HepG2 (cell line): ENCODE measurements around the gene PBX2. TPM values are rescaled to one million over a fixed set of nuclear protein-coding genes. Genes with fewer than 3 reads are reported as not detected.
"Not testable (repeated sequence)": the region's sequence is repeated elsewhere in the genome, so short reads cannot be mapped to it uniquely, and the experiment has no call there.

Experiments
- ATAC-seq: fragments of 200-7000 bp; cut with Tn5 transposase; 3 replicates; pipeline ENCODE4 v1.9.1; 2020; ENCODE audit warnings: mild to moderate bottlenecking, moderate library complexity
- BruUV-seq: library from RNA; stranded (reverse); fragments of 400-500 nt; replicated peaks from 2 replicates; lab custom pipeline; 2021; lab: Mats Ljungman, UMichigan
- CTCF ChIA-PET: fragments of 300-600 bp; formaldehyde crosslinking; extraction: SDS; loops from one replicate; lab custom pipeline; 2021; ENCODE audit warnings: low total read pairs, inconsistent platforms, low intra/inter-chr PET ratio; lab: Yijun Ruan, JAX
- POLR2A ChIA-PET: fragments of 350-600 bp; sonication (Branson Sonifier 250); formaldehyde crosslinking; loops from one replicate; lab custom pipeline; 2020; ENCODE audit warnings: antibody characterized with exemption, inconsistent platforms; lab: Yijun Ruan, JAX
- DNase-seq: peaks from one replicate; pipeline ENCODE4 v3.0.0-alpha.2; 2015; ENCODE audit warnings: low spot score
- FAIRE-seq: peaks from 3 replicates; lab custom pipeline; 2011; peaks lifted over from hg19 to GRCh38; lab: Jason Lieb, UNC
- H2AFZ ChIP-seq: one replicate; pipeline ENCODE4 v1.6.1; 2011; ENCODE audit warnings: low read length, inconsistent platforms
- H3K27ac ChIP-seq: fragments of 300-600 bp; 3 replicates; pipeline ENCODE4 v1.8.0; 2011; ENCODE audit warnings: mixed run types, mild to moderate bottlenecking, mixed read lengths, low read length, inconsistent platforms; ENCODE audit not compliant: insufficient read depth; ENCODE audit errors: extremely low read length
- H3K27me3 ChIP-seq, 2 experiments: fragments of 200-600 bp in 1 of 2; 2 replicates in 1 of 2; 3 replicates in 1 of 2; pipeline versions ENCODE4 v1.6.0 to v1.8.0; 2011; ENCODE audit warnings: low read length in 2 of 2, mild to moderate bottlenecking in 2 of 2, moderate library complexity in 2 of 2, inconsistent platforms in 1 of 2; ENCODE audit not compliant: insufficient read depth in 2 of 2, control insufficient read depth in 1 of 2
- H3K36me3 ChIP-seq, 2 experiments: fragments of 200-600 bp in 1 of 2; replicated peaks in 1 of 2; 2 replicates in 1 of 2; 3 replicates in 1 of 2; pipeline versions ENCODE4 v1.5.1 to v1.8.0; 2011; ENCODE audit warnings: low read length in 2 of 2, inconsistent platforms in 1 of 2; ENCODE audit not compliant: insufficient read depth in 2 of 2, control insufficient read depth in 1 of 2
- H3K4me1 ChIP-seq: 2 replicates; pipeline ENCODE4 v1.5.1; 2012; ENCODE audit warnings: low read length, inconsistent platforms; ENCODE audit not compliant: insufficient read depth
- H3K4me2 ChIP-seq: 2 replicates; pipeline ENCODE4 v1.6.0; 2011; ENCODE audit warnings: low read depth, low read length, inconsistent platforms
- H3K4me3 ChIP-seq, 3 experiments: fragments of 200-600 bp in 1 of 3; sonication (generic), shearing (Covaris generic) in 1 of 3; replicated peaks in 1 of 3; 2 replicates each; pipeline ENCODE4 v1.5.1; 2011 to 2016; ENCODE audit warnings: low read length in 3 of 3, inconsistent platforms in 2 of 3, low read depth in 2 of 3, mild to moderate bottlenecking in 2 of 3, control low read depth in 1 of 3, mixed read lengths in 1 of 3; ENCODE audit not compliant: insufficient read depth in 1 of 3
- H3K79me2 ChIP-seq: one replicate; pipeline ENCODE4 v1.6.1; 2011; ENCODE audit warnings: low read length, inconsistent platforms; ENCODE audit not compliant: insufficient read depth
- H3K9ac ChIP-seq: 2 replicates; pipeline ENCODE4 v1.6.0; 2011; ENCODE audit warnings: mild to moderate bottlenecking, low read depth, low read length, inconsistent platforms; ENCODE audit not compliant: insufficient read depth
- H3K9me3 ChIP-seq: 2 replicates; pipeline ENCODE4 v1.5.1; 2012; ENCODE audit warnings: mild to moderate bottlenecking, low read length
- H4K20me1 ChIP-seq: 2 replicates; pipeline ENCODE4 v1.6.0; 2011; ENCODE audit warnings: inconsistent platforms, mild to moderate bottlenecking, low read length, moderate library complexity; ENCODE audit not compliant: insufficient read depth
- AGO1 ChIP-seq: fragments of 200-400 bp; formaldehyde crosslinking; IDR thresholded peaks from 2 replicates; pipeline ENCODE4 v1.6.1; 2017; ENCODE audit warnings: mild to moderate bottlenecking, low read depth, low read length, moderate library complexity; ENCODE audit not compliant: poor library complexity, severe bottlenecking
- CEBPB ChIP-seq: IDR thresholded peaks from 2 replicates; pipeline ENCODE4 v1.6.1; 2011; ENCODE audit warnings: low read depth, low read length, improper control_type of control experiment, borderline replicate concordance
- GABPA ChIP-seq, 2 experiments: IDR thresholded peaks; 2 replicates each; pipeline ENCODE4 v1.6.1; 2011 to 2016; ENCODE audit warnings: low read depth in 2 of 2, low read length in 1 of 2, missing biosample characterization in 1 of 2, missing genetic modification characterization in 1 of 2
- MIXL1 ChIP-seq: IDR thresholded peaks from 2 replicates; pipeline ENCODE4 v1.6.1; 2016
- PATZ1 ChIP-seq: sonication (generic); formaldehyde crosslinking; IDR thresholded peaks from 2 replicates; pipeline ENCODE4 v1.4.0; 2020; ENCODE audit warnings: missing genetic modification reagents
- SIN3A ChIP-seq: IDR thresholded peaks from 2 replicates; pipeline ENCODE4 v1.6.1; 2011; ENCODE audit warnings: low read depth, mild to moderate bottlenecking, control low read depth, low read length, borderline replicate concordance
- ZBTB33 ChIP-seq: sonication (generic); formaldehyde crosslinking; IDR thresholded peaks from 2 replicates; pipeline ENCODE4 v1.4.0; 2020; ENCODE audit warnings: missing genetic modification reagents
- ZKSCAN5 ChIP-seq: sonication (generic); formaldehyde crosslinking; IDR thresholded peaks from 2 replicates; pipeline ENCODE4 v1.5.1; 2020; ENCODE audit warnings: mild to moderate bottlenecking, missing genetic modification reagents
- ZNF350 ChIP-seq: sonication (generic); formaldehyde crosslinking; IDR thresholded peaks from 2 replicates; pipeline ENCODE4 v1.4.0; 2020; ENCODE audit warnings: mild to moderate bottlenecking, low read depth, missing genetic modification reagents, borderline replicate concordance
- ZNF552 ChIP-seq: sonication (generic); formaldehyde crosslinking; IDR thresholded peaks from 2 replicates; pipeline ENCODE4 v1.9.0; 2022; ENCODE audit warnings: missing genetic modification reagents, mild to moderate bottlenecking, borderline replicate concordance
- ZNF746 ChIP-seq: sonication (generic); formaldehyde crosslinking; IDR thresholded peaks from 2 replicates; pipeline ENCODE4 v1.8.0; 2022; ENCODE audit warnings: mild to moderate bottlenecking, missing genetic modification reagents
- WGBS: methylation state at CpG from one replicate; pipeline ENCODE4 v1.1.6; 2017; ENCODE audit warnings: low lambda C conversion rate; 5-methylcytosine and 5-hydroxymethylcytosine counted together
- in situ Hi-C: cut with HindIII; loops from 2 replicates; pipeline ENCODE4 v1.10.0; 2017; ENCODE audit warnings: low pct_unique_long_range_greater_than_20kb; ENCODE audit not compliant: extremely low pct_ligation_motif_present
- intact Hi-C: fragments of 100-400 bp; cut with micrococcal nuclease; formaldehyde crosslinking; loops from one replicate; pipeline ENCODE4 v1.10.0; 2022; ENCODE audit not compliant: unreplicated experiment
- polyA plus RNA-seq, 8 experiments: library from polyadenylated mRNA; depleted of rRNA in 3 of 8; stranded (reverse) in 7 of 8; unstranded in 1 of 8; fragments of >200 nt; fragmentation: Illumina TruSeq in 4 of 8; extraction: Trizol in 4 of 8; gene quantifications; 2 replicates each; pipeline versions ENCODE4 v1.2.1 to v1.2.3, GENCODE V29; 2011 to 2016; ENCODE audit warnings: low read depth in 4 of 8, missing spikeins in 1 of 8, mixed read lengths in 1 of 8; ENCODE audit not compliant: insufficient read depth in 1 of 8
- total RNA-seq, 5 experiments: library from RNA; depleted of rRNA; stranded (reverse); fragments of >200 nt; fragmentation: Illumina TruSeq; extraction: Trizol; gene quantifications; 2 replicates each; pipeline ENCODE4 v1.2.3, GENCODE V29; 2016; ENCODE audit warnings: low read depth in 1 of 5
- TF ChIP-seq, protein P1 (sequence below), 2 experiments: fragments of 450-650 bp in 1 of 2; sonication (generic) in 1 of 2; formaldehyde crosslinking; IDR thresholded peaks; 2 replicates each; pipeline versions ENCODE4 v1.5.0 to v1.8.0; 2020 to 2022; ENCODE audit warnings: mild to moderate bottlenecking in 1 of 2, missing genetic modification reagents in 1 of 2

PBX2 gene
- total and polyA plus RNA-seq, 2 of the 13 experiments (the other 11 are each of a cell fraction or from before 2014, with no cell fraction given), result 42.3 to 77.8 TPM

GRCh38 chr6:32185681-32186131, 4.3 kb downstream of the PBX2 start:
- H3K36me3 ChIP-seq, result peaks cover 21 to 40% of the 10 kb centered on the region in 2 experiments
- H3K4me2 ChIP-seq, H3K9ac ChIP-seq, intact Hi-C loops, H3K27me3 ChIP-seq, H2AFZ ChIP-seq, ATAC-seq, BruUV-seq, FAIRE-seq, H4K20me1 ChIP-seq, H3K4me3 ChIP-seq, CTCF ChIA-PET, in situ Hi-C loops, H3K27ac ChIP-seq, H3K9me3 ChIP-seq, DNase-seq: not testable (repeated sequence)
- POLR2A ChIA-PET, result interaction anchor here (1.0 to 7.1 kb wide), 3 partner anchors 7 to 69 kb away, joined by 4 to 127 read pairs (median 10); partner anchors contain the start of genes AGPAT1 and RNF5
- H3K79me2 ChIP-seq, result peaks cover 14% of the 10 kb centered on the region
- peaks cover 13% of the 10 kb centered on the region for H3K4me1 ChIP-seq
- 93% methylated on average over 11 of the region's 11 CpGs for WGBS

GRCh38 chr6:32184084-32184640, 5.8 kb downstream of the PBX2 start, which contains the start of gene AGER:
Gene AGER (minus strand): TSS chr6:32184253. CDS start chr6:32184222, 31 bp downstream.
- H3K27me3 ChIP-seq, result no peaks in the 10 kb centered on the region
- H3K9ac ChIP-seq, result no peak within 1 kb of the TSS
- H2AFZ ChIP-seq, result no peak within 1 kb of the TSS
- no peaks in the 10 kb centered on the region for H4K20me1 ChIP-seq
- no peak within 1 kb of the TSS for H3K4me3 ChIP-seq
- DNase-seq, result no peak
- peaks cover 23% of the 10 kb centered on the region for H3K4me1 ChIP-seq
- intact Hi-C loops (no loop called here), in situ Hi-C loops (no loop called here)
- H3K9me3 ChIP-seq, result no peaks in the 10 kb centered on the region
- no peak for ATAC-seq
- WGBS, result 90% methylated on average over 6 of the region's 6 CpGs
- no peak within 1 kb of the TSS for H3K4me2 ChIP-seq
- ChIA-PET CTCF (no interaction called here), POLR2A (no interaction called here)
- no TSS peak for BruUV-seq
- peaks cover 27 to 50% of the 10 kb centered on the region in 2 experiments for H3K36me3 ChIP-seq
- H3K27ac ChIP-seq, result no peak within 1 kb of the TSS
- no peak for FAIRE-seq
- H3K79me2 ChIP-seq, result peaks cover 17% of the 10 kb centered on the region
- TF ChIP-seq ZKSCAN5 (CRISPR knock-in tag) (no peak), AGO1 (peak; percentile 73), SIN3A (no peak), ZBTB33 (CRISPR knock-in tag) (no peak), ZNF746 (CRISPR knock-in tag) (no peak), MIXL1 (CRISPR knock-in tag) (no peak), ZNF552 (CRISPR knock-in tag) (no peak), ZNF350 (CRISPR knock-in tag) (no peak), PATZ1 (CRISPR knock-in tag) (no peak), CEBPB (peak; percentile 65; the same call in 1 of the 2 replicates), GABPA (IDR thresholded peaks at IDR 0.05; ENCODE audit: low read depth, low read length) (peak; percentile 5; the same call in 1 of the 2 replicates), GABPA (CRISPR knock-in tag; IDR thresholded peaks at IDR 0.05; ENCODE audit: low read depth) (no peak)
- TF ChIP-seq, protein P1, sequence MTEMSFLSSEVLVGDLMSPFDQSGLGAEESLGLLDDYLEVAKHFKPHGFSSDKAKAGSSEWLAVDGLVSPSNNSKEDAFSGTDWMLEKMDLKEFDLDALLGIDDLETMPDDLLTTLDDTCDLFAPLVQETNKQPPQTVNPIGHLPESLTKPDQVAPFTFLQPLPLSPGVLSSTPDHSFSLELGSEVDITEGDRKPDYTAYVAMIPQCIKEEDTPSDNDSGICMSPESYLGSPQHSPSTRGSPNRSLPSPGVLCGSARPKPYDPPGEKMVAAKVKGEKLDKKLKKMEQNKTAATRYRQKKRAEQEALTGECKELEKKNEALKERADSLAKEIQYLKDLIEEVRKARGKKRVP (CRISPR knock-in tag; IDR thresholded peaks at IDR 0.05), result peak in 1 of 2 experiments; percentile 71; a peak in 2 of 4 replicates
